ENCODE results near the gene CYTIP. TPM values are rescaled to one million over a fixed set of nuclear protein-coding genes. Genes with fewer than 3 reads are reported as not detected.
"Not testable (repeated sequence)": the region's sequence is repeated elsewhere in the genome, so short reads cannot be mapped to it uniquely, and the experiment has no call there.

The CYTIP gene
- total RNA-seq, 2 experiments from 2014 or later, result 514 to 520 TPM

DNA sequence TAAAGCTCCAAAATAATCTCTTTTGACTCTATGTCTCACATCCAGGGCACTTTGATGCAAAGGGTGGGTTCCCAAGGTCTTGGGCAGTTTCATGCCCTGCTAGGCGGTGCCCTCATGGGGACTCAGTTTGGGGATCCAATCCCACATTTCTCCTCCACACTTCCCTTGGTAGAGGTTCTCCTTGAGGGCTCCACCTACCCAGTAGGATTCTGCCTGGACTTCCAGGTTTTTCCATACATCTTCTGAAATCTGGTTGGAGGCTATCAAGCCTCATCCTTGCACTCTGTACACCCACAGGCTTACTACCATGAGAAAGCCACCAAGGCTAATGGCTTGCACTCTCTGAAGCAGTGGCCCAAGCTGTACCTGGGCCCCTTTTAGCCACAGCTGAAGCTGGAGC is 68.5 kb downstream of the CYTIP start:
- Mint-ChIP-seq H3K4me3 (no peak overlapping the region), H3K36me3 (ENCODE audit: low read depth) (peaks cover 25% of the 10 kb centered on the region), H3K27me3 (no peaks in the 10 kb centered on the region), H3K9me3 (peaks cover 24% of the 10 kb centered on the region), H3K4me1 (ENCODE audit: low read depth) (peaks cover 7% of the 10 kb centered on the region), H3K27ac (no peak overlapping the region)
- CTCF ChIA-PET, result interaction anchor here (0.8 kb wide), 1 partner anchor 10 kb away, joined by 3 read pairs; no protein-coding TSS in a partner anchor
- POLR2A ChIA-PET, result no interaction called here
- intact Hi-C loops (cut with micrococcal nuclease), result no loop called here
- DNase-seq (no peak), ATAC-seq (no peak)
- TF ChIP-seq, protein P1, sequence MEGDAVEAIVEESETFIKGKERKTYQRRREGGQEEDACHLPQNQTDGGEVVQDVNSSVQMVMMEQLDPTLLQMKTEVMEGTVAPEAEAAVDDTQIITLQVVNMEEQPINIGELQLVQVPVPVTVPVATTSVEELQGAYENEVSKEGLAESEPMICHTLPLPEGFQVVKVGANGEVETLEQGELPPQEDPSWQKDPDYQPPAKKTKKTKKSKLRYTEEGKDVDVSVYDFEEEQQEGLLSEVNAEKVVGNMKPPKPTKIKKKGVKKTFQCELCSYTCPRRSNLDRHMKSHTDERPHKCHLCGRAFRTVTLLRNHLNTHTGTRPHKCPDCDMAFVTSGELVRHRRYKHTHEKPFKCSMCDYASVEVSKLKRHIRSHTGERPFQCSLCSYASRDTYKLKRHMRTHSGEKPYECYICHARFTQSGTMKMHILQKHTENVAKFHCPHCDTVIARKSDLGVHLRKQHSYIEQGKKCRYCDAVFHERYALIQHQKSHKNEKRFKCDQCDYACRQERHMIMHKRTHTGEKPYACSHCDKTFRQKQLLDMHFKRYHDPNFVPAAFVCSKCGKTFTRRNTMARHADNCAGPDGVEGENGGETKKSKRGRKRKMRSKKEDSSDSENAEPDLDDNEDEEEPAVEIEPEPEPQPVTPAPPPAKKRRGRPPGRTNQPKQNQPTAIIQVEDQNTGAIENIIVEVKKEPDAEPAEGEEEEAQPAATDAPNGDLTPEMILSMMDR (IDR thresholded peaks at IDR 0.05), result no peak

DNA sequence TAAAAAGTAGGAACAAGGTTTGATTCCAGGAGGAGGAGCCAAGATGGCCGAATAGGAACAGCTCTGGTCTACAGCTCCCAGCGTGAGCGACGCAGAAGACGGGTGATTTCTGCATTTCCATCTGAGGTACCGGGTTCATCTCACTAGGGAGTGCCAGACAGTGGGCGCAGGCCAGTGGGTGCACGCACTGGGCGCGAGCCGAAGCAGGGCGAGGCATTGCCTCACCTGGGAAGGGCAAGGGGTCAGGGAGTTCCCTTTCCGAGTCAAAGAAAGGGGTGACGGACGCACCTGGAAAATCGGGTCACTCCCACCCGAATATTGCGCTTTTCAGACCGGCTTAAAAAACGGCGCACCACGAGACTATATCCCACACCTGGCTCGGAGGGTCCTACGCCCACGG is 75.4 kb downstream of the CYTIP start:
- H3K4me1 Mint-ChIP-seq (ENCODE audit: low read depth), result peaks cover 29% of the 10 kb centered on the region
- intact Hi-C loops (cut with micrococcal nuclease); POLR2A ChIA-PET; ATAC-seq; H3K36me3 Mint-ChIP-seq (ENCODE audit: low read depth); H3K27me3 Mint-ChIP-seq; DNase-seq; H3K9me3 Mint-ChIP-seq; CTCF ChIA-PET; H3K4me3 Mint-ChIP-seq; H3K27ac Mint-ChIP-seq: not testable (repeated sequence)

DNA sequence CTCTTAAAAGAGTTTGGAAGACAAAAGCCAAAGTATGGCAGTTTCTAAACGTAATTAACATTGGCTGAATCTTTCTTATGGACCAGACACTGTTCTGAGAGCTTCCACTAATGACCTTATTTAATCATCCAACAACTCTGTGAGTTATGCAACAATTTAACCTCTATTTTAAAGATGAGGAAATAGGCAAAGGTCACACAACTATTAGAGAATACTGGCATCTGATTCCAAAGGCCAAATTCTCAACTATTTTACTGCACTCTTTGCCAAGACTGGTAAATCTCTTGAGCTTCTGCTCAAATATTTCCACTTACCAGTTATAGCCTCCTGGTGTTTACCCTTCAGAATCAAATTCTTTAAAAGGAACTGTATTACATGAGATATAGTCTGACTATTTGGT is 76.2 kb downstream of the CYTIP start:
- no peak for ATAC-seq
- H3K4me3 Mint-ChIP-seq, result no peak overlapping the region
- peaks cover 36% of the 10 kb centered on the region for H3K4me1 Mint-ChIP-seq (ENCODE audit: low read depth)
- H3K27ac Mint-ChIP-seq, result no peak overlapping the region
- H3K9me3 Mint-ChIP-seq, result no peaks in the 10 kb centered on the region
- intact Hi-C loops (cut with micrococcal nuclease), result no loop called here
- TF ChIP-seq, protein P1 (IDR thresholded peaks at IDR 0.05), result no peak
- peaks cover 11% of the 10 kb centered on the region for H3K36me3 Mint-ChIP-seq (ENCODE audit: low read depth)
- ChIA-PET CTCF (interaction anchor here (2.7 to 4.8 kb wide), 2 partner anchors 12 to 32 kb away, joined by 10 to 46 read pairs; no protein-coding TSS in a partner anchor), POLR2A (no interaction called here)
- H3K27me3 Mint-ChIP-seq, result no peaks in the 10 kb centered on the region
- no peak for DNase-seq

Other genes starting within 250 kb of the CYTIP start
- not detected for gene GALNT5, start 186.4 kb downstream of the CYTIP start, total RNA-seq
- 1 to 10 TPM in 1 of 2 experiments, under 1 TPM in 1; 0.87 to 1.3 TPM for gene ERMN, start 118.3 kb downstream of the CYTIP start, total RNA-seq
- gene ACVR1C, start 184.8 kb upstream of the CYTIP start, total RNA-seq, result 1 to 10 TPM; 1.7 to 2.2 TPM

All from activated CD8-positive, alpha-beta T cell treated with anti-CD3 and anti-CD28 coated beads for 36 hours (primary cell).